Keratinocyte (primary cell): ENCODE data around the gene EIF5B. TPM values are rescaled to one million over a fixed set of nuclear protein-coding genes. Genes with fewer than 3 reads are reported as not detected.

Source experiments
- DNase-seq: peaks from one replicate; pipeline ENCODE4 v3.0.0-alpha.2; 2011; ENCODE audit warnings: low read depth, missing footprints, low spot score
- FAIRE-seq: peaks from 2 replicates; lab custom pipeline; 2011; peaks lifted over from hg19 to GRCh38; lab: Jason Lieb, UNC
- H2AFZ ChIP-seq: 2 replicates; pipeline ENCODE4 v1.6.0; 2012; ENCODE audit warnings: low read length, control low read depth, inconsistent platforms; ENCODE audit not compliant: control insufficient read depth
- H3K27ac ChIP-seq: 2 replicates; pipeline ENCODE4 v1.5.1; 2011; ENCODE audit warnings: low read length; ENCODE audit not compliant: control insufficient read depth, insufficient read depth
- H3K27me3 ChIP-seq: 3 replicates; pipeline ENCODE4 v1.6.0; 2011; ENCODE audit warnings: low read length; ENCODE audit not compliant: control insufficient read depth, insufficient read depth; ENCODE audit errors: extremely low read depth
- H3K36me3 ChIP-seq, 2 experiments: 2 replicates in 1 of 2; 3 replicates in 1 of 2; pipeline ENCODE4 v1.5.1; 2011; ENCODE audit warnings: low read length in 2 of 2, mild to moderate bottlenecking in 1 of 2; ENCODE audit not compliant: control insufficient read depth in 2 of 2, insufficient read depth in 2 of 2; ENCODE audit errors: extremely low read depth in 1 of 2
- H3K4me1 ChIP-seq: 3 replicates; pipeline ENCODE4 v1.5.1; 2011; ENCODE audit warnings: low read length; ENCODE audit not compliant: control insufficient read depth, insufficient read depth; ENCODE audit errors: extremely low read depth
- H3K4me2 ChIP-seq: 3 replicates; pipeline ENCODE4 v1.6.0; 2011; ENCODE audit warnings: low read depth, low read length; ENCODE audit not compliant: control insufficient read depth, insufficient read depth; ENCODE audit errors: extremely low read depth
- H3K4me3 ChIP-seq, 3 experiments: fragments of 200-600 bp in 1 of 3; sonication (generic) in 1 of 3; 2 replicates in 2 of 3; 3 replicates in 1 of 3; pipeline ENCODE4 v1.5.1; 2011 to 2016; ENCODE audit warnings: low read length in 3 of 3, mild to moderate bottlenecking in 3 of 3, control low read depth in 2 of 3, inconsistent platforms in 1 of 3, low read depth in 1 of 3, mixed read lengths in 1 of 3, mixed run types in 1 of 3, moderate library complexity in 1 of 3; ENCODE audit not compliant: control insufficient read depth in 2 of 3, insufficient read depth in 2 of 3; ENCODE audit errors: extremely low read depth in 1 of 3
- H3K79me2 ChIP-seq: 2 replicates; pipeline ENCODE4 v1.6.0; 2012; ENCODE audit warnings: low read length; ENCODE audit not compliant: control insufficient read depth, insufficient read depth
- H3K9ac ChIP-seq: 3 replicates; pipeline ENCODE4 v1.6.0; 2011; ENCODE audit warnings: low read length; ENCODE audit not compliant: control insufficient read depth, insufficient read depth; ENCODE audit errors: extremely low read depth
- H3K9me1 ChIP-seq: 3 replicates; pipeline ENCODE4 v1.6.0; 2011; ENCODE audit warnings: low read length; ENCODE audit not compliant: control insufficient read depth, insufficient read depth; ENCODE audit errors: extremely low read depth
- H3K9me3 ChIP-seq: 2 replicates; pipeline ENCODE4 v1.5.1; 2012; ENCODE audit warnings: low read depth, low read length; ENCODE audit not compliant: control insufficient read depth
- H4K20me1 ChIP-seq: 3 replicates; pipeline ENCODE4 v1.6.0; 2011; ENCODE audit warnings: low read length; ENCODE audit not compliant: control insufficient read depth, insufficient read depth; ENCODE audit errors: extremely low read depth
- EZH2 ChIP-seq: IDR thresholded peaks from one replicate; pipeline ENCODE4 v1.6.1; 2012; ENCODE audit warnings: inconsistent platforms, mild to moderate bottlenecking, low read length, moderate library complexity
- dilution Hi-C: fragments of 300-500 bp; cut with MboI; formaldehyde crosslinking; loops from one replicate; pipeline ENCODE4 v1.7.0; 2020; ENCODE audit warnings: low sequenced_read_pairs; ENCODE audit not compliant: extremely low pct_ligation_motif_present
- polyA plus RNA-seq, 5 experiments: library from polyadenylated mRNA; depleted of rRNA in 3 of 5; stranded (reverse) in 3 of 5; stranded (forward) in 1 of 5; unstranded in 1 of 5; fragments of >200 nt; gene quantifications; 1 replicate in 1 of 5; 2 replicates in 3 of 5; 3 replicates in 1 of 5; pipeline versions ENCODE4 v1.2.1 to v1.2.3, GENCODE V29; 2011 to 2012; ENCODE audit warnings: missing spikeins in 2 of 5, low read depth in 1 of 5, low replicate concordance in 1 of 5
- TF ChIP-seq, protein P1 (sequence below), 3 experiments: IDR thresholded peaks in 1 of 3; conservative IDR thresholded peaks in 1 of 3; optimal IDR thresholded peaks in 1 of 3; 2 replicates in 2 of 3; 3 replicates in 1 of 3; pipeline versions ENCODE3 to v1.5.1; 2011; ENCODE audit warnings: low read length in 3 of 3, mild to moderate bottlenecking in 3 of 3, moderate library complexity in 2 of 3, control low read depth in 1 of 3, inconsistent platforms in 1 of 3; ENCODE audit not compliant: insufficient read depth in 2 of 3; ENCODE audit errors: extremely low read depth in 1 of 3

The EIF5B gene
- polyA plus RNA-seq, 1 donor (not counting 4 experiments of a cell fraction or from before 2014, with no cell fraction given) = 32.6 TPM

- dilution Hi-C loops = no loop called here
Measured at GRCh38 chr2:99388892-99389291, 51.7 kb downstream of the EIF5B start.

GRCh38 chr2:99389371-99389770, 52.2 kb downstream of the EIF5B start:
- TF ChIP-seq, protein P1, sequence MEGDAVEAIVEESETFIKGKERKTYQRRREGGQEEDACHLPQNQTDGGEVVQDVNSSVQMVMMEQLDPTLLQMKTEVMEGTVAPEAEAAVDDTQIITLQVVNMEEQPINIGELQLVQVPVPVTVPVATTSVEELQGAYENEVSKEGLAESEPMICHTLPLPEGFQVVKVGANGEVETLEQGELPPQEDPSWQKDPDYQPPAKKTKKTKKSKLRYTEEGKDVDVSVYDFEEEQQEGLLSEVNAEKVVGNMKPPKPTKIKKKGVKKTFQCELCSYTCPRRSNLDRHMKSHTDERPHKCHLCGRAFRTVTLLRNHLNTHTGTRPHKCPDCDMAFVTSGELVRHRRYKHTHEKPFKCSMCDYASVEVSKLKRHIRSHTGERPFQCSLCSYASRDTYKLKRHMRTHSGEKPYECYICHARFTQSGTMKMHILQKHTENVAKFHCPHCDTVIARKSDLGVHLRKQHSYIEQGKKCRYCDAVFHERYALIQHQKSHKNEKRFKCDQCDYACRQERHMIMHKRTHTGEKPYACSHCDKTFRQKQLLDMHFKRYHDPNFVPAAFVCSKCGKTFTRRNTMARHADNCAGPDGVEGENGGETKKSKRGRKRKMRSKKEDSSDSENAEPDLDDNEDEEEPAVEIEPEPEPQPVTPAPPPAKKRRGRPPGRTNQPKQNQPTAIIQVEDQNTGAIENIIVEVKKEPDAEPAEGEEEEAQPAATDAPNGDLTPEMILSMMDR (optimal IDR thresholded peaks at IDR 0.05 in 1 of 3, IDR thresholded peaks at IDR 0.05 in 1 of 3, conservative IDR thresholded peaks at IDR 0.05 in 1 of 3; ENCODE audit: extremely low read depth in 1 of 3, insufficient read depth in 2 of 3, low read length in 3 of 3) = no peak
- TF ChIP-seq EZH2 = no peak
- Histone ChIP-seq H3K79me2 (peaks cover 9% of the 10 kb centered on the region), H3K4me1 (no peaks in the 10 kb centered on the region), H3K36me3 (peaks cover 10 to 27% of the 10 kb centered on the region in 2 experiments), H3K27me3 (no peaks in the 10 kb centered on the region), H2AFZ (no peak overlapping the region), H3K9ac (no peak overlapping the region), H3K27ac (no peak overlapping the region), H3K4me3 (no peak overlapping the region), H3K4me2 (no peak overlapping the region), H4K20me1 (no peaks in the 10 kb centered on the region), H3K9me3 (no peaks in the 10 kb centered on the region), H3K9me1 (no peaks in the 10 kb centered on the region)
- FAIRE-seq (no peak), DNase-seq (no peak)
- dilution Hi-C loops = no loop called here

More at GRCh38 chr2:99388892-99389291, 51.7 kb downstream of the EIF5B start:
- Histone ChIP-seq H3K4me2 (no peak overlapping the region), H3K79me2 (peaks cover 9% of the 10 kb centered on the region), H3K4me3 (no peak overlapping the region), H3K27ac (no peak overlapping the region), H2AFZ (no peak overlapping the region), H3K9me1 (no peaks in the 10 kb centered on the region), H3K9me3 (no peaks in the 10 kb centered on the region), H3K4me1 (no peaks in the 10 kb centered on the region), H3K9ac (no peak overlapping the region), H4K20me1 (no peaks in the 10 kb centered on the region), H3K36me3 (peaks cover 10 to 24% of the 10 kb centered on the region in 2 experiments), H3K27me3 (no peaks in the 10 kb centered on the region)
- no peak for FAIRE-seq
- TF ChIP-seq, protein P1 (optimal IDR thresholded peaks at IDR 0.05 in 1 of 3, IDR thresholded peaks at IDR 0.05 in 1 of 3, conservative IDR thresholded peaks at IDR 0.05 in 1 of 3; ENCODE audit: extremely low read depth in 1 of 3, insufficient read depth in 2 of 3, low read length in 3 of 3) = no peak
- TF ChIP-seq EZH2 = no peak
- no peak for DNase-seq
